ENCODE data around the gene CALR.

Gene CALR

GRCh38 chr19:12930002-12930645 is 8.3 kb upstream of the CALR start:
- DNase-seq (ENCODE audit: low read depth in 1 of 2, low spot score in 1 of 2), result peak in 1 of 2 experiments; percentile 73
- H3K27me3 ChIP-seq (ENCODE audit: insufficient read depth, poor library complexity, severe bottlenecking), result no peaks in the 10 kb centered on the region
- no peak for TF ChIP-seq REST (IDR thresholded peaks at IDR 0.05; ENCODE audit: insufficient replicate concordance, low read depth)
- no peak for TF ChIP-seq GABPA (IDR thresholded peaks at IDR 0.05; ENCODE audit: low read depth)
- TF ChIP-seq CTCF (IDR thresholded peaks at IDR 0.05; ENCODE audit: insufficient read depth, low read length), result peak; percentile 19
- TF ChIP-seq SPI1 (IDR thresholded peaks at IDR 0.05; ENCODE audit: borderline replicate concordance, low read depth), result peak; percentile 49; the same call in 1 of the 2 replicates
- TF ChIP-seq POLR2AphosphoS5 (IDR thresholded peaks at IDR 0.05; ENCODE audit: low read depth), result peak; percentile 73
- peak overlapping the region; percentile 94 for H3K27ac ChIP-seq (replicated peaks)
- H3K4me3 ChIP-seq (replicated peaks; ENCODE audit: insufficient read depth, low read length), result no peak overlapping the region

- H3K27ac ChIP-seq (replicated peaks), result peak overlapping the region; percentile 94
Measured at GRCh38 chr19:12932392-12933286, 5.8 kb upstream of the CALR start.

More at GRCh38 chr19:12932392-12933286, 5.8 kb upstream of the CALR start:
- Histone ChIP-seq H3K27me3 (ENCODE audit: insufficient read depth, poor library complexity, severe bottlenecking) (no peaks in the 10 kb centered on the region), H3K4me3 (replicated peaks; ENCODE audit: insufficient read depth, low read length) (peak overlapping the region; percentile 97)
- no peak for DNase-seq (ENCODE audit: low read depth in 1 of 2, low spot score in 1 of 2)
- TF ChIP-seq SPI1 (IDR thresholded peaks at IDR 0.05; ENCODE audit: borderline replicate concordance, low read depth), result peak; percentile 67; the same call in 1 of the 2 replicates
- TF ChIP-seq CTCF (IDR thresholded peaks at IDR 0.05; ENCODE audit: insufficient read depth, low read length), result no peak
- no peak for TF ChIP-seq GABPA (IDR thresholded peaks at IDR 0.05; ENCODE audit: low read depth)
- no peak for TF ChIP-seq POLR2AphosphoS5 (IDR thresholded peaks at IDR 0.05; ENCODE audit: low read depth)
- no peak for TF ChIP-seq REST (IDR thresholded peaks at IDR 0.05; ENCODE audit: insufficient replicate concordance, low read depth)

All from HL-60 (cell line).